ENCODE results near the gene DTNA. TPM values are rescaled to one million over a fixed set of nuclear protein-coding genes. Genes with fewer than 3 reads are reported as not detected.

Gene DTNA
- total RNA-seq, 1 experiment from 2014 or later: 9.0 TPM

DNA sequence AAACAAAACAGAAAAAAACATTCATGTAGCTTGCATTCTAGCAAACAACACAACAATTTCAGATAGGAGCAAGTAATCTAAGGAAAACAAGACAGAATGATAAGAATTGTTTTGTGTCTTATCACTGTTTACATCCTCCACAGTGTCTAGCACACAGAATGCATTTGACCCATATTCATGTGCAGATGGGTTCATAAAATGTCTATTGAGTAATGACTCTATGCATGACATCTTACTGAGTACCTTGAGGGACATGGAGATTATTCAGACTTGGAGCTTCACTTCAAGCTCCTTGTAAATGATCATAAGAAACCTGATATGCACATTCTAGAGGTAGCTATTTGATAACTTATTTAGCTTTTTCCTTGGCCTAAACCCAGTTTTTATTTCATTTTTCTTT is 69.0 kb downstream of the DTNA start:
- no peaks in the 10 kb centered on the region for H3K27me3 Mint-ChIP-seq (ENCODE audit: unreplicated experiment)

DNA sequence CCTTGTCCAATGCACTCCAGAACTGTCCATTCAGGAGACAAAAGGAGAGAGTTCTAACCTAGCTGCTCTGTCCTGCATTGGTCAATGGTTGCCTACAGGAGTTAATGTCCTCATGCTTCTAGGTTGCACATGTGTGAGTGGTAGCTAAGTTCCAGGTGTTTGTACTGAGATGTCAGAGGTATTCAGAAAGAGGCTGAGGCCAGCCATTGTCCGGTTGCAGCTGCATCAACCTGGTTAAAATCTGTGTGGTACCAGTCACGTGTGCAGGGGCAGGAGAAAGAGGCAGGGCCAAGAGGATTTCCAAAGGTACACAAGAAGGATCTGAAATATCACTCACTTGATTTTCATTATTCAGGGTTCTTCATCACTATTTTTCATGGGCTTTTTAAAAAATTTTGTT is 70.8 kb downstream of the DTNA start:
- BruUV-seq (replicated peaks): no TSS peak
- Mint-ChIP-seq H3K4me1 (ENCODE audit: low read depth, unreplicated experiment) (no peaks in the 10 kb centered on the region), H3K9me3 (ENCODE audit: low read depth, unreplicated experiment) (no peaks in the 10 kb centered on the region), H3K36me3 (ENCODE audit: insufficient read depth, unreplicated experiment) (no peaks in the 10 kb centered on the region), H3K27me3 (ENCODE audit: unreplicated experiment) (no peaks in the 10 kb centered on the region), H3K4me3 (ENCODE audit: low read depth, unreplicated experiment) (no peak overlapping the region), H3K27ac (ENCODE audit: unreplicated experiment) (no peak overlapping the region)
- TF ChIP-seq, protein P1, sequence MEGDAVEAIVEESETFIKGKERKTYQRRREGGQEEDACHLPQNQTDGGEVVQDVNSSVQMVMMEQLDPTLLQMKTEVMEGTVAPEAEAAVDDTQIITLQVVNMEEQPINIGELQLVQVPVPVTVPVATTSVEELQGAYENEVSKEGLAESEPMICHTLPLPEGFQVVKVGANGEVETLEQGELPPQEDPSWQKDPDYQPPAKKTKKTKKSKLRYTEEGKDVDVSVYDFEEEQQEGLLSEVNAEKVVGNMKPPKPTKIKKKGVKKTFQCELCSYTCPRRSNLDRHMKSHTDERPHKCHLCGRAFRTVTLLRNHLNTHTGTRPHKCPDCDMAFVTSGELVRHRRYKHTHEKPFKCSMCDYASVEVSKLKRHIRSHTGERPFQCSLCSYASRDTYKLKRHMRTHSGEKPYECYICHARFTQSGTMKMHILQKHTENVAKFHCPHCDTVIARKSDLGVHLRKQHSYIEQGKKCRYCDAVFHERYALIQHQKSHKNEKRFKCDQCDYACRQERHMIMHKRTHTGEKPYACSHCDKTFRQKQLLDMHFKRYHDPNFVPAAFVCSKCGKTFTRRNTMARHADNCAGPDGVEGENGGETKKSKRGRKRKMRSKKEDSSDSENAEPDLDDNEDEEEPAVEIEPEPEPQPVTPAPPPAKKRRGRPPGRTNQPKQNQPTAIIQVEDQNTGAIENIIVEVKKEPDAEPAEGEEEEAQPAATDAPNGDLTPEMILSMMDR (IDR thresholded peaks at IDR 0.05; ENCODE audit: unreplicated experiment): no peak
- intact Hi-C loops (cut with micrococcal nuclease; ENCODE audit: unreplicated experiment): loop anchor here (10.0 kb wide), 2 partner anchors 456 to 946 kb away; no protein-coding TSS in a partner anchor
- CTCF ChIA-PET: no interaction called here
- DNase-seq: no peak

More for the DNA sequence above, 69.0 kb downstream of the DTNA start:
- Mint-ChIP-seq H3K4me1 (ENCODE audit: low read depth, unreplicated experiment) (peaks cover 1% of the 10 kb centered on the region), H3K4me3 (ENCODE audit: low read depth, unreplicated experiment) (no peak overlapping the region), H3K9me3 (ENCODE audit: low read depth, unreplicated experiment) (no peaks in the 10 kb centered on the region), H3K27ac (ENCODE audit: unreplicated experiment) (no peak overlapping the region), H3K36me3 (ENCODE audit: insufficient read depth, unreplicated experiment) (no peaks in the 10 kb centered on the region)
- TF ChIP-seq, protein P1 (IDR thresholded peaks at IDR 0.05; ENCODE audit: unreplicated experiment): no peak
- CTCF ChIA-PET: interaction anchor here (0.6 kb wide), 1 partner anchor 20 kb away, joined by 3 read pairs; no protein-coding TSS in a partner anchor
- intact Hi-C loops (cut with micrococcal nuclease; ENCODE audit: unreplicated experiment): no loop called here
- no TSS peak for BruUV-seq (replicated peaks)
- DNase-seq: no peak

DNA sequence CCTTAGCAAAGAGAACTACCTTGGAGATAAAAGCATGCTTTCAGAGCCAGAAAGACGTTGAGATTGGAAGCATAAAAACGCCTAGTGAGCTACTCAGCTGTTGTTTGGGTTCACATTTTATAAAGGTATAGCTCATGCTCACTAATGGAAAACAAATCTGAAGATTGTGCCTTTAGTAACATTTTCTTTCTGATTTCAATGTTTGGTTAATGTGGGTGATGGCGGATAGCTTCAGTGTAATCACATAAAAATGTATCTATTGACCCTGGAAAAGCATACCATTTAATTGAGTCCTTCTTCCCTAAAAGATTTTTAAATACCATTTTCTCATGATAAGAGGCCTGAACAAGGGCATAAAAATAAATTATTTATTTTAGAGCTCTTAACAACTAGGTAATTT is 73.4 kb downstream of the DTNA start:
- H3K9me3 Mint-ChIP-seq (ENCODE audit: low read depth, unreplicated experiment): no peaks in the 10 kb centered on the region
- H3K27me3 Mint-ChIP-seq (ENCODE audit: unreplicated experiment): no peaks in the 10 kb centered on the region
- DNase-seq: no peak
- H3K4me3 Mint-ChIP-seq (ENCODE audit: low read depth, unreplicated experiment): no peak overlapping the region
- intact Hi-C loops (cut with micrococcal nuclease; ENCODE audit: unreplicated experiment): loop anchor here (10.0 kb wide), 2 partner anchors 459 to 949 kb away; no protein-coding TSS in a partner anchor
- CTCF ChIA-PET: interaction anchor here (1.0 to 1.5 kb wide), 2 partner anchors 54 to 122 kb away, joined by 3 to 5 read pairs; no protein-coding TSS in a partner anchor
- TF ChIP-seq, protein P1 (IDR thresholded peaks at IDR 0.05; ENCODE audit: unreplicated experiment): no peak
- no TSS peak for BruUV-seq (replicated peaks)
- H3K27ac Mint-ChIP-seq (ENCODE audit: unreplicated experiment): no peak overlapping the region
- no peaks in the 10 kb centered on the region for H3K36me3 Mint-ChIP-seq (ENCODE audit: insufficient read depth, unreplicated experiment)
- H3K4me1 Mint-ChIP-seq (ENCODE audit: low read depth, unreplicated experiment): no peaks in the 10 kb centered on the region

DNA sequence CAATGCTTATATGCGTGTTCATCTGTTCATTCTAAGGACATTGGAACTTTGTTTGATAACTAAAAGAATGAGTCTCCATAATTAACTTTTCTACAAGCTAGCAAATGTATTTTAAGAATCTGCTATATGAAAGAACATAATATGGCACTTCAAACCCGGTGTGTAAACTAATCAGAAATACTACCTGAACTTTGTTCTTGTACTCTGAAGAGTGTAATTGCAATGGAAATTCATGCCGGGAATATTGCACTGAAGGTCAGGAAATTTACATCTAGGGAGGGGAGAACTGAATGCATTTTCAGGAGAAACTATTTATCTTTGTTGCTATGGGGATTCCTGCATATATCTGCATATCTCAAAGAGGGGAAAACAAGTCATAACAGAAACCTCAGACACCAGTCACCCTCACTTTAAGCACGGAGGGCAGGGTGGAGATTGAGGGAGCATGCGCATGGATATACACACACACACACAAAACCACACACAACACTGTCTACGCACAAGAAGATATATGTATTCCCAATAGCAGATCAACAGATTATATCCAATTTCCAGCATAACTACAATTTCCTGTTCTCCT is 76.2 kb downstream of the DTNA start:
- H3K27me3 Mint-ChIP-seq (ENCODE audit: unreplicated experiment): no peaks in the 10 kb centered on the region
- no peaks in the 10 kb centered on the region for H3K4me1 Mint-ChIP-seq (ENCODE audit: low read depth, unreplicated experiment)
- no peaks in the 10 kb centered on the region for H3K9me3 Mint-ChIP-seq (ENCODE audit: low read depth, unreplicated experiment)
- intact Hi-C loops (cut with micrococcal nuclease; ENCODE audit: unreplicated experiment): loop anchor here (2.0 to 10.0 kb wide), 3 partner anchors 461 to 951 kb away; no protein-coding TSS in a partner anchor
- H3K4me3 Mint-ChIP-seq (ENCODE audit: low read depth, unreplicated experiment): no peak overlapping the region
- H3K36me3 Mint-ChIP-seq (ENCODE audit: insufficient read depth, unreplicated experiment): no peaks in the 10 kb centered on the region
- DNase-seq: no peak
- CTCF ChIA-PET: interaction anchor here (1.3 kb wide), 1 partner anchor 664 kb away, joined by 3 read pairs; no protein-coding TSS in a partner anchor
- BruUV-seq (replicated peaks): no TSS peak
- H3K27ac Mint-ChIP-seq (ENCODE audit: unreplicated experiment): no peak overlapping the region
- TF ChIP-seq, protein P1 (IDR thresholded peaks at IDR 0.05; ENCODE audit: unreplicated experiment): no peak
